SK-N-MC (cell line): ENCODE measurements around the gene ADAMTS17.

Experiments used
- DNase-seq: peaks from one replicate; pipeline ENCODE4 v3.0.0-alpha.2; 2011; ENCODE audit warnings: low read depth, low spot score
- H3K27ac ChIP-seq: fragments of 200-600 bp; sonication (generic); 2 replicates; pipeline ENCODE4 v1.5.1; 2016; ENCODE audit warnings: mixed run types
- H3K36me3 ChIP-seq: fragments of 200-600 bp; sonication (generic); 2 replicates; pipeline ENCODE4 v1.6.1; 2017; ENCODE audit warnings: antibody characterized with exemption, low read length, mixed read lengths; ENCODE audit not compliant: insufficient read depth
- H3K4me3 ChIP-seq: fragments of 200-600 bp; sonication (generic); 2 replicates; pipeline ENCODE4 v1.5.1; 2016
- H3K9ac ChIP-seq: fragments of 200-600 bp; sonication (generic); 2 replicates; pipeline ENCODE4 v1.8.0; 2017; ENCODE audit warnings: mixed run types, mixed read lengths; ENCODE audit not compliant: insufficient read length
- H3K9me3 ChIP-seq: fragments of 200-600 bp; sonication (generic); 2 replicates; pipeline ENCODE4 v1.6.1; 2017; ENCODE audit warnings: low read depth, mild to moderate bottlenecking, antibody characterized with exemption, low read length, moderate library complexity, mixed read lengths
- EZH2 ChIP-seq: fragments of 200-600 bp; sonication (generic); IDR thresholded peaks from one replicate; pipeline ENCODE4 v1.6.1; 2017; ENCODE audit warnings: antibody characterized with exemption
- FOXP2 ChIP-seq: optimal IDR thresholded peaks from 2 replicates; pipeline ENCODE3; 2011; ENCODE audit warnings: mild to moderate bottlenecking, moderate library complexity; ENCODE audit not compliant: insufficient read depth; ENCODE audit errors: extremely low read length, control extremely low read depth
- POLR2AphosphoS5 ChIP-seq: IDR thresholded peaks from 2 replicates; pipeline ENCODE4 v1.6.1; 2012; ENCODE audit warnings: mild to moderate bottlenecking, low read depth, low read length, borderline replicate concordance

ADAMTS17 gene

GRCh38 chr15:100355342-100355741 is 13.6 kb upstream of the ADAMTS17 start:
- no peak for DNase-seq
- no peaks in the 10 kb centered on the region for H3K9me3 ChIP-seq
- no peak overlapping the region for H3K4me3 ChIP-seq
- TF ChIP-seq EZH2 (no peak), POLR2AphosphoS5 (no peak), FOXP2 (no peak)
- H3K27ac ChIP-seq: no peak overlapping the region
- no peak overlapping the region for H3K9ac ChIP-seq
- H3K36me3 ChIP-seq: no peaks in the 10 kb centered on the region

- no peak overlapping the region for H3K27ac ChIP-seq
- no peak overlapping the region for H3K4me3 ChIP-seq
- no peaks in the 10 kb centered on the region for H3K36me3 ChIP-seq
- H3K9me3 ChIP-seq: no peaks in the 10 kb centered on the region
- no peak for DNase-seq
- no peak overlapping the region for H3K9ac ChIP-seq
- TF ChIP-seq EZH2: no peak
- no peak for TF ChIP-seq POLR2AphosphoS5
- TF ChIP-seq FOXP2: no peak
Measured at GRCh38 chr15:100353449-100353848, 11.7 kb upstream of the ADAMTS17 start.

- no peaks in the 10 kb centered on the region for H3K9me3 ChIP-seq
- no peak overlapping the region for H3K9ac ChIP-seq
- no peaks in the 10 kb centered on the region for H3K36me3 ChIP-seq
- TF ChIP-seq POLR2AphosphoS5: no peak
- TF ChIP-seq EZH2: no peak
- no peak for TF ChIP-seq FOXP2
- DNase-seq: no peak
- peak overlapping the region; percentile 86 for H3K4me3 ChIP-seq
- H3K27ac ChIP-seq: no peak overlapping the region
Measured at GRCh38 chr15:100350434-100351226, 8.9 kb upstream of the ADAMTS17 start.

GRCh38 chr15:100349696-100350433 is 8.1 kb upstream of the ADAMTS17 start:
- no peak for DNase-seq
- H3K27ac ChIP-seq: no peak overlapping the region
- no peaks in the 10 kb centered on the region for H3K36me3 ChIP-seq
- peak overlapping the region; percentile 86 for H3K4me3 ChIP-seq
- peak overlapping the region; percentile 89 for H3K9ac ChIP-seq
- no peaks in the 10 kb centered on the region for H3K9me3 ChIP-seq
- TF ChIP-seq FOXP2: no peak
- no peak for TF ChIP-seq POLR2AphosphoS5
- no peak for TF ChIP-seq EZH2

GRCh38 chr15:100349321-100349695 is 7.5 kb upstream of the ADAMTS17 start:
- Histone ChIP-seq H3K9ac (no peak overlapping the region), H3K4me3 (peak overlapping the region; percentile 86; the same call in 1 of the 2 replicates), H3K36me3 (no peaks in the 10 kb centered on the region), H3K27ac (no peak overlapping the region), H3K9me3 (no peaks in the 10 kb centered on the region)
- TF ChIP-seq FOXP2: no peak
- TF ChIP-seq EZH2: no peak
- no peak for TF ChIP-seq POLR2AphosphoS5
- no peak for DNase-seq

GRCh38 chr15:100348578-100348977 is 6.8 kb upstream of the ADAMTS17 start:
- Histone ChIP-seq H3K36me3 (no peaks in the 10 kb centered on the region), H3K4me3 (no peak overlapping the region), H3K27ac (no peak overlapping the region), H3K9me3 (no peaks in the 10 kb centered on the region), H3K9ac (no peak overlapping the region)
- TF ChIP-seq EZH2 (no peak), FOXP2 (no peak), POLR2AphosphoS5 (no peak)
- DNase-seq: no peak

- Histone ChIP-seq H3K36me3 (no peaks in the 10 kb centered on the region), H3K27ac (no peak overlapping the region), H3K4me3 (no peak overlapping the region), H3K9me3 (no peaks in the 10 kb centered on the region), H3K9ac (no peak overlapping the region)
- no peak for DNase-seq
- no peak for TF ChIP-seq EZH2
- no peak for TF ChIP-seq FOXP2
- no peak for TF ChIP-seq POLR2AphosphoS5
Measured at GRCh38 chr15:100346866-100347512, 5.2 kb upstream of the ADAMTS17 start.

- no peak overlapping the region for H3K27ac ChIP-seq
- no peaks in the 10 kb centered on the region for H3K36me3 ChIP-seq
- no peak overlapping the region for H3K4me3 ChIP-seq
- DNase-seq: no peak
- no peaks in the 10 kb centered on the region for H3K9me3 ChIP-seq
- TF ChIP-seq EZH2: no peak
- TF ChIP-seq FOXP2: no peak
- TF ChIP-seq POLR2AphosphoS5: no peak
- H3K9ac ChIP-seq: no peak overlapping the region
Measured at GRCh38 chr15:100345438-100345837, 3.7 kb upstream of the ADAMTS17 start.

GRCh38 chr15:100343251-100343650 is 1.5 kb upstream of the ADAMTS17 start:
- Histone ChIP-seq H3K27ac (no peak overlapping the region), H3K4me3 (no peak overlapping the region), H3K9ac (no peak overlapping the region), H3K9me3 (no peaks in the 10 kb centered on the region), H3K36me3 (no peaks in the 10 kb centered on the region)
- no peak for DNase-seq
- TF ChIP-seq FOXP2 (no peak), EZH2 (no peak), POLR2AphosphoS5 (no peak)
